Measurements from ENCODE around the gene CDC37L1.

Gene CDC37L1

GRCh38 chr9:4667681-4668080, 11.7 kb upstream of the CDC37L1 start:
- no peak overlapping the region for H3K4me3 ChIP-seq (ENCODE audit: control insufficient read depth in 1 of 7, extremely low read depth in 1 of 7, insufficient read depth in 4 of 7, low read depth in 2 of 7, low read length in 6 of 7)
- no peak overlapping the region for H3K27ac ChIP-seq (ENCODE audit: insufficient read depth in 1 of 2, low read depth in 1 of 2, low read length in 2 of 2, poor library complexity in 1 of 2, severe bottlenecking in 2 of 2)
- no peak for DNase-seq
- WGBS (ENCODE audit: insufficient coverage): 100% methylated on average over 1 of the region's 1 CpG
- no peaks in the 10 kb centered on the region for H3K9me3 ChIP-seq (ENCODE audit: control extremely low read depth in 1 of 5, control insufficient read depth in 4 of 5, insufficient read depth in 2 of 5, low read depth in 1 of 5, low read length in 4 of 5)
- ChIA-PET CTCF (interaction anchor here (1.1 kb wide), 2 partner anchors 63 to 919 kb away, joined by 3 read pairs; no protein-coding TSS in a partner anchor), POLR2A (no interaction called here)
- peaks cover 0 to 27% (median 19%) of the 10 kb centered on the region in 4 experiments for H3K4me1 ChIP-seq (ENCODE audit: control extremely low read depth in 1 of 4, control insufficient read depth in 4 of 4, insufficient read depth in 4 of 4, low read length in 3 of 4)
- peaks cover 0 to 85% (median 13%) of the 10 kb centered on the region in 5 experiments for H3K27me3 ChIP-seq (replicated peaks in 2 of 5; ENCODE audit: control insufficient read depth in 4 of 5, insufficient read depth in 5 of 5, low read length in 4 of 5)
- no peaks in the 10 kb centered on the region for H3K36me3 ChIP-seq (ENCODE audit: control insufficient read depth in 4 of 4, insufficient read depth in 4 of 4, low read length in 3 of 4)

DNA sequence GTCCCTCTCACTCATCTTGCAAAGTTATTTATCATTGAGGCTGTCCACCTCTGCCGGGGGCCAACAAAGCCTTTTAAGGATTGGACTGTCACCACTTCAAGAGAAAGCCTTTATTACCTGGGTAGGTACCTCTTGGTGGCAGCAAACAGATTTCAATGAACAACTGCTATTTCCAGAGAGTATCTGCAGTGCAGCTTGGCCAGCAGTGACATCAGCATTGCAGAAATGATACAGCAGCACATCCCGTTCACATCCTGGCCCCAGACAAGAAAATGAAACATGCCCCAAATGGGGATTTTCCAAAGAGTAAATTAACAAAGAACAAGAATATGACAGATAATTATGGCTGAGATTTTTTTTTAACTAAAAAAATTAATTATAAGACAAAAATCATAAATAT, 10.8 kb upstream of the CDC37L1 start:
- Histone ChIP-seq H3K4me1 (ENCODE audit: control extremely low read depth in 1 of 4, control insufficient read depth in 4 of 4, insufficient read depth in 4 of 4, low read length in 3 of 4) (peaks cover 0 to 20% (median 12%) of the 10 kb centered on the region in 4 experiments), H3K27me3 (replicated peaks in 2 of 5; ENCODE audit: control insufficient read depth in 4 of 5, insufficient read depth in 5 of 5, low read length in 4 of 5) (peaks cover 0 to 77% (median 13%) of the 10 kb centered on the region in 5 experiments), H3K4me3 (ENCODE audit: control insufficient read depth in 1 of 7, extremely low read depth in 1 of 7, insufficient read depth in 4 of 7, low read depth in 2 of 7, low read length in 6 of 7) (no peak overlapping the region), H3K27ac (ENCODE audit: insufficient read depth in 1 of 2, low read depth in 1 of 2, low read length in 2 of 2, poor library complexity in 1 of 2, severe bottlenecking in 2 of 2) (no peak overlapping the region), H3K36me3 (ENCODE audit: control insufficient read depth in 4 of 4, insufficient read depth in 4 of 4, low read length in 3 of 4) (no peaks in the 10 kb centered on the region), H3K9me3 (ENCODE audit: control extremely low read depth in 1 of 5, control insufficient read depth in 4 of 5, insufficient read depth in 2 of 5, low read depth in 1 of 5, low read length in 4 of 5) (no peaks in the 10 kb centered on the region)
- ChIA-PET POLR2A (no interaction called here), CTCF (interaction anchor here (1.1 kb wide), 1 partner anchor 64 kb away, joined by 3 read pairs; no protein-coding TSS in a partner anchor)
- no peak for DNase-seq
- 100% methylated on average over 1 of the region's 2 CpGs for WGBS (ENCODE audit: insufficient coverage)

DNA sequence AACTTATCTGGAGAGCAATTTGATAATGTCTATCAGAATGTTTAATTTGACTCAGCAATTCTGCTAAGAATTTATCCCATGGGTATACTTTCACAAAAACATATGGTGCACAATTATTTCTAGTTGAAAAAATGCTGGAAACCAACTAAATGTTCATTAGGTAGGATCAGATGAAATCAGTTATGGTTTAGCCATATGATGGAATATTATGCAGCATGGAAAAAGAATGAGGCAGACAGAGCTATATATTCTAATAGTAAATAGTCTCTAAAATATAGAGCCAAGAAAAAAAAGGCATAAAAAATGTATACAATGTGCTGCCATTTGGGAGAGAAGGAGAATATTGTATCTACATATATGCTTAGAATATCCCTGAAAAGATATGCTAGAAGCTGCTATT, 9.5 kb upstream of the CDC37L1 start:
- peaks cover 0 to 20% (median 12%) of the 10 kb centered on the region in 4 experiments for H3K4me1 ChIP-seq (ENCODE audit: control extremely low read depth in 1 of 4, control insufficient read depth in 4 of 4, insufficient read depth in 4 of 4, low read length in 3 of 4)
- CTCF ChIA-PET: interaction anchor here (1.0 to 1.3 kb wide), 2 partner anchors 13 to 25 kb away, joined by 3 read pairs; no protein-coding TSS in a partner anchor

GRCh38 chr9:4670591-4670990, 8.8 kb upstream of the CDC37L1 start:
- DNase-seq: peak in 1 of 3 donors; percentile 15
- CTCF ChIA-PET: interaction anchor here (1.0 kb wide), 1 partner anchor 12 kb away, joined by 3 read pairs; no protein-coding TSS in a partner anchor
- Histone ChIP-seq H3K4me3 (ENCODE audit: control insufficient read depth in 1 of 7, extremely low read depth in 1 of 7, insufficient read depth in 4 of 7, low read depth in 2 of 7, low read length in 6 of 7) (no peak overlapping the region), H3K27me3 (replicated peaks in 2 of 5; ENCODE audit: control insufficient read depth in 4 of 5, insufficient read depth in 5 of 5, low read length in 4 of 5) (peaks cover 0 to 69% (median 7%) of the 10 kb centered on the region in 5 experiments), H3K36me3 (ENCODE audit: control insufficient read depth in 4 of 4, insufficient read depth in 4 of 4, low read length in 3 of 4) (no peaks in the 10 kb centered on the region), H3K4me1 (ENCODE audit: control extremely low read depth in 1 of 4, control insufficient read depth in 4 of 4, insufficient read depth in 4 of 4, low read length in 3 of 4) (peaks cover 0 to 20% (median 12%) of the 10 kb centered on the region in 4 experiments), H3K27ac (ENCODE audit: insufficient read depth in 1 of 2, low read depth in 1 of 2, low read length in 2 of 2, poor library complexity in 1 of 2, severe bottlenecking in 2 of 2) (no peak overlapping the region), H3K9me3 (ENCODE audit: control extremely low read depth in 1 of 5, control insufficient read depth in 4 of 5, insufficient read depth in 2 of 5, low read depth in 1 of 5, low read length in 4 of 5) (no peaks in the 10 kb centered on the region)
- no CpG with 5 or more reads among the region's 3 CpGs for WGBS (ENCODE audit: insufficient coverage)
- POLR2A ChIA-PET: no interaction called here

More for the DNA sequence above, 9.5 kb upstream of the CDC37L1 start:
- POLR2A ChIA-PET: no interaction called here
- no peak for DNase-seq
- Histone ChIP-seq H3K36me3 (ENCODE audit: control insufficient read depth in 4 of 4, insufficient read depth in 4 of 4, low read length in 3 of 4) (no peaks in the 10 kb centered on the region), H3K27ac (ENCODE audit: insufficient read depth in 1 of 2, low read depth in 1 of 2, low read length in 2 of 2, poor library complexity in 1 of 2, severe bottlenecking in 2 of 2) (no peak overlapping the region), H3K27me3 (replicated peaks in 2 of 5; ENCODE audit: control insufficient read depth in 4 of 5, insufficient read depth in 5 of 5, low read length in 4 of 5) (peaks cover 0 to 73% (median 8%) of the 10 kb centered on the region in 5 experiments), H3K4me3 (ENCODE audit: control insufficient read depth in 1 of 7, extremely low read depth in 1 of 7, insufficient read depth in 4 of 7, low read depth in 2 of 7, low read length in 6 of 7) (no peak overlapping the region), H3K9me3 (ENCODE audit: control extremely low read depth in 1 of 5, control insufficient read depth in 4 of 5, insufficient read depth in 2 of 5, low read depth in 1 of 5, low read length in 4 of 5) (no peaks in the 10 kb centered on the region)

DNA sequence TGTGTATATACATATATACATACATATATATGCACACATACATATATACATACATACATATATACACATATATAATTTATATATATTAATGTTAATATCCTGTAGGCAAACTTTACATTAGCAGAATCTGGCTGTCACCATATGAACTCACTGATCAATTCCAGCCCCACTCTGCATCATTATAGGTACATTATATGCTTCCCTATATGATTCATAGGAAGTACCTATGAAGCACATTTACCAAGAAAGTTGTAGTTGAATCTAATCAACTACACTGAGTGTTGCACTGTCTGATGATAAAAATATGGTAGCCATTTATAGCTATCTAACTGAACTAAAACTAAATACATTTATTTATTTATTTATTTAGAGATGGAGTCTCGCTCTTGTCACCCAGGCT, 7.6 kb upstream of the CDC37L1 start:
- Histone ChIP-seq H3K27me3 (replicated peaks in 2 of 5; ENCODE audit: control insufficient read depth in 4 of 5, insufficient read depth in 5 of 5, low read length in 4 of 5) (peaks cover 0 to 65% (median 7%) of the 10 kb centered on the region in 5 experiments), H3K9me3 (ENCODE audit: control extremely low read depth in 1 of 5, control insufficient read depth in 4 of 5, insufficient read depth in 2 of 5, low read depth in 1 of 5, low read length in 4 of 5) (no peaks in the 10 kb centered on the region), H3K27ac (ENCODE audit: insufficient read depth in 1 of 2, low read depth in 1 of 2, low read length in 2 of 2, poor library complexity in 1 of 2, severe bottlenecking in 2 of 2) (no peak overlapping the region), H3K4me3 (ENCODE audit: control insufficient read depth in 1 of 7, extremely low read depth in 1 of 7, insufficient read depth in 4 of 7, low read depth in 2 of 7, low read length in 6 of 7) (no peak overlapping the region), H3K4me1 (ENCODE audit: control extremely low read depth in 1 of 4, control insufficient read depth in 4 of 4, insufficient read depth in 4 of 4, low read length in 3 of 4) (peaks cover 0 to 11% (median 4%) of the 10 kb centered on the region in 4 experiments), H3K36me3 (ENCODE audit: control insufficient read depth in 4 of 4, insufficient read depth in 4 of 4, low read length in 3 of 4) (no peaks in the 10 kb centered on the region)
- no CpG with 5 or more reads among the region's 1 CpG for WGBS (ENCODE audit: insufficient coverage)
- DNase-seq: no peak
- CTCF ChIA-PET: no interaction called here
- POLR2A ChIA-PET: no interaction called here

DNA sequence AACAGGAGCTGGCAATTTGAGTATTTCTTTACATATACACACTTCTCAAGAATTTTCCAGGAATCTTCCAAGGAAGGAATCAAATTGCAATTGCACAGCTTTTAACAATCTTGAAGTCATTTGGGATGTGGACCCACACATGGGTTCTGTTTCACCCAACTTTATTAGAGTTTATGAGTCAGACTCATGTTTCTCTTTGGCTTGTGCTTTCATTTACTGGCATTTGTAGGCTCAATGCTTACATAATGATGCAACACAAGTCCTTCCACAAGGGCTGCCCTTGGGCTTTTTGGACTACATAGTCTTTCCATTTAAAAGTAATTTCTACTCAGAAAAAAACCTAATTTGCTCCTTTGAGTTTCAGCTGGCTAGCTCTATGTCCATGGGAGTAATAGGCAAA, 4.6 kb upstream of the CDC37L1 start:
- H3K27me3 ChIP-seq (replicated peaks in 2 of 5; ENCODE audit: control insufficient read depth in 4 of 5, insufficient read depth in 5 of 5, low read length in 4 of 5): peaks cover 0 to 37% (median 0%) of the 10 kb centered on the region in 5 experiments
- POLR2A ChIA-PET: no interaction called here
- no peaks in the 10 kb centered on the region for H3K36me3 ChIP-seq (ENCODE audit: control insufficient read depth in 4 of 4, insufficient read depth in 4 of 4, low read length in 3 of 4)
- no peak overlapping the region for H3K4me3 ChIP-seq (ENCODE audit: control insufficient read depth in 1 of 7, extremely low read depth in 1 of 7, insufficient read depth in 4 of 7, low read depth in 2 of 7, low read length in 6 of 7)
- CTCF ChIA-PET: interaction anchor here (0.6 to 2.6 kb wide), 3 partner anchors 8 to 13 kb away, joined by 3 to 10 read pairs (median 3); partner anchors contain the start of gene SPATA6L
- no peak overlapping the region for H3K27ac ChIP-seq (ENCODE audit: insufficient read depth in 1 of 2, low read depth in 1 of 2, low read length in 2 of 2, poor library complexity in 1 of 2, severe bottlenecking in 2 of 2)
- H3K9me3 ChIP-seq (ENCODE audit: control extremely low read depth in 1 of 5, control insufficient read depth in 4 of 5, insufficient read depth in 2 of 5, low read depth in 1 of 5, low read length in 4 of 5): no peaks in the 10 kb centered on the region
- peak in 1 of 3 donors; percentile 28 for DNase-seq
- peaks cover 0 to 21% (median 7%) of the 10 kb centered on the region in 4 experiments for H3K4me1 ChIP-seq (ENCODE audit: control extremely low read depth in 1 of 4, control insufficient read depth in 4 of 4, insufficient read depth in 4 of 4, low read length in 3 of 4)

- H3K36me3 ChIP-seq (ENCODE audit: control insufficient read depth in 4 of 4, insufficient read depth in 4 of 4, low read length in 3 of 4): no peaks in the 10 kb centered on the region
- H3K27ac ChIP-seq (ENCODE audit: insufficient read depth in 1 of 2, low read depth in 1 of 2, low read length in 2 of 2, poor library complexity in 1 of 2, severe bottlenecking in 2 of 2): no peak overlapping the region
- peaks cover 6 to 27% (median 13%) of the 10 kb centered on the region in 4 experiments for H3K4me1 ChIP-seq (ENCODE audit: control extremely low read depth in 1 of 4, control insufficient read depth in 4 of 4, insufficient read depth in 4 of 4, low read length in 3 of 4)
- ChIA-PET CTCF (interaction anchor here (0.6 to 1.0 kb wide), 3 partner anchors 15 to 167 kb away, joined by 3 to 5 read pairs (median 4); no protein-coding TSS in a partner anchor), POLR2A (no interaction called here)
- H3K27me3 ChIP-seq (replicated peaks in 2 of 5; ENCODE audit: control insufficient read depth in 4 of 5, insufficient read depth in 5 of 5, low read length in 4 of 5): peaks cover 0 to 22% (median 0%) of the 10 kb centered on the region in 5 experiments
- H3K4me3 ChIP-seq (ENCODE audit: control insufficient read depth in 1 of 7, extremely low read depth in 1 of 7, insufficient read depth in 4 of 7, low read depth in 2 of 7, low read length in 6 of 7): no peak overlapping the region
- no peak for DNase-seq
- WGBS (ENCODE audit: insufficient coverage): 100% methylated on average over 2 of the region's 3 CpGs
- H3K9me3 ChIP-seq (ENCODE audit: control extremely low read depth in 1 of 5, control insufficient read depth in 4 of 5, insufficient read depth in 2 of 5, low read depth in 1 of 5, low read length in 4 of 5): no peaks in the 10 kb centered on the region
These were observed 2.0 kb upstream of the CDC37L1 start for GRCh38 chr9:4677392-4677791.
